ENCODE measurements around the gene KRT35.

- TF ChIP-seq CTCF (IDR thresholded peaks at IDR 0.05), result no peak
- TF ChIP-seq POLR2A (IDR thresholded peaks at IDR 0.05), result no peak
Observed at GRCh38 chr17:41492771-41493170, 11.8 kb upstream of the KRT35 start.
